Erythroblast (primary cell): ENCODE results near the gene ZBTB20.

ENCODE experiments used
- GATA1 ChIP-seq: IDR thresholded peaks from 2 replicates; pipeline ENCODE4 v1.6.1; 2011; ENCODE audit warnings: low read depth, mild to moderate bottlenecking, control low read depth, low read length, moderate library complexity
- POLR2A ChIP-seq: IDR thresholded peaks from 2 replicates; pipeline ENCODE4 v1.6.1; 2011; ENCODE audit warnings: mild to moderate bottlenecking, low read length

DNA sequence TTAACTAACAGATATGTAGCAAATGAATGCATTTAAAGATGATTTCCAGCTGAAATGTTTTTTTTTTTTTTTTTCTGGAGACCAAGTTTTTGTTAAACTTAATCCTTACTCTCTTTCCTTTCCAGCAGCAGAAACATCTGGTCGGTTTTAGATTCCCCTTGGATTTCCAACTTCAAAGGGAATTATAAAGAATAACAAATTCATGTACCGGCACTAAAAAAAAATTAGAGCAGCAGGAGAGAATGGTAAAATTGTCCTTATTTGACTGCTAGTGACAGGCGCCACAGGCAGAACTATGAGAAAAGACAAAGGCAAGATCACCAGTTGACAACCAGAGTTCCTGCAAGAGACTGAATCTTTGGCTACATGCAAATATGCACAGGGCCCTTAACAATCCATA lies 459.9 kb downstream of the ZBTB20 start:
- TF ChIP-seq POLR2A (no peak), GATA1 (no peak)
